ENCODE data around the gene CRIM1.

CRIM1 gene

DNA sequence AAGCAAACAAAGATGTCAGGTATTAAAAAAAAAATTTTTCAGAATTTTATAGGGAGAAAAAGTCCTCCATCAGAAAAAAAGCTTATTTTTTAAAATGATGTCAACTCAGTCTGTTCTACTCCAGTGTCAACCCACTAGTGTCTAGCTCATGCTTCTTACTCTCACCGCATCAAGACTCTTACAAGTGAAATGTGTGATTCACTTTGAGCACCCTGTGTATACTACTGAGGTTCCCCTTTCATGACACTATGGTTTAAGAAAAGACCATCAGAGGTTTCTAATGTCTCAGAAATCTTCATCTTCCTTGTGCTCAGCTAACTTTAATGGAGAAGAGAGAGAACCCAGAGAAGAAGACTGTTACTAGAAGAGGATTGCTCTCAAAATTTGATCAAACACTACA, 199.0 kb downstream of the CRIM1 start:
- H3K27ac ChIP-seq (ENCODE audit: low read depth, low read length) = no peak overlapping the region
- no peak overlapping the region for H3K9ac ChIP-seq (ENCODE audit: low read length)
- H3K36me3 ChIP-seq (ENCODE audit: insufficient read depth, low read length) = peaks cover 12% of the 10 kb centered on the region
- no peaks in the 10 kb centered on the region for H3K9me3 ChIP-seq (ENCODE audit: low read length)
- H3K4me3 ChIP-seq (ENCODE audit: low read depth in 1 of 2, low read length in 2 of 2) = no peak overlapping the region
- H3K27me3 ChIP-seq (ENCODE audit: control insufficient read depth in 1 of 2, insufficient read depth in 2 of 2, low read length in 2 of 2) = no peaks in the 10 kb centered on the region
- H3K4me1 ChIP-seq (ENCODE audit: insufficient read depth, low read length) = peaks cover 5% of the 10 kb centered on the region

DNA sequence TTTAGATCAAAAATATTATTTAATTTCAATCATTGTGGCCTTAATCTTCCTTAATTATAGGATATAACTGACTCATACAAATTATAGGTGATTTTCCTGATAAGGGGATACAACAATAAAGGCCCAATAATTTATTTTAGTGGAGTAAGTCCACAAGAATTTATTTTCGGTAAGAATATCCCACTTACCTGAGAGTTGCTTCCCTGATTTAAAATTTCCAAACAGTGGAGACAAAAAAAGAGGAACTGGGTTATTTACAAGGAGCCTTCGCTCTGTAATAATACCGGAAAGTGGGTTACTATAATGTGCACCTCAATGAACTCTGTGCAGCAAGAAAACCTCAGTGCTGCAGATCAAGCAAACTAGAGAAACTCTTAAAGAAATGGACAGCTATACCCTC, 200.2 kb downstream of the CRIM1 start:
- Histone ChIP-seq H3K4me3 (ENCODE audit: low read depth in 1 of 2, low read length in 2 of 2) (no peak overlapping the region), H3K9me3 (ENCODE audit: low read length) (no peaks in the 10 kb centered on the region), H3K36me3 (ENCODE audit: insufficient read depth, low read length) (peaks cover 12% of the 10 kb centered on the region), H3K27ac (ENCODE audit: low read depth, low read length) (no peak overlapping the region), H3K9ac (ENCODE audit: low read length) (no peak overlapping the region), H3K4me1 (ENCODE audit: insufficient read depth, low read length) (peaks cover 5% of the 10 kb centered on the region), H3K27me3 (ENCODE audit: control insufficient read depth in 1 of 2, insufficient read depth in 2 of 2, low read length in 2 of 2) (no peaks in the 10 kb centered on the region)

DNA sequence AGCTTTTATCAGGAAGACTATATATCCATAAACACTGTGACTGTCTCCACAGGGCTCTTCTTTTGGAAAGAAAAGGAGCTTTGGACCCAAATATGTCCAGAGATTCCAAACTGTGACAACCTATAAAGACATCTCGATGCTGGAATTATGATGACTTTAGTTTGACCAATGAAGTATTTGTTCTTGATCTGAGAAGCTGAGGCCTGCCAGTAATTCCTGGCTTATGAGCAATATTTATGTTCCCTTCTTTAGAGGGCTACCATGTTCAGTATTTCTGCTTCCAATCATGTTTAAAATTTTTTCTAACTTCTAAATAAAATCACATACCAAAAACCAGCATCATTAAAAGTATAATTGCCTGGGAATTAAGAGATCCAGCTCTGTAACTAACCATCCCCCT, 201.3 kb downstream of the CRIM1 start:
- Histone ChIP-seq H3K27ac (ENCODE audit: low read depth, low read length) (no peak overlapping the region), H3K9ac (ENCODE audit: low read length) (no peak overlapping the region), H3K4me1 (ENCODE audit: insufficient read depth, low read length) (peaks cover 9% of the 10 kb centered on the region), H3K36me3 (ENCODE audit: insufficient read depth, low read length) (peaks cover 8% of the 10 kb centered on the region), H3K27me3 (ENCODE audit: control insufficient read depth in 1 of 2, insufficient read depth in 2 of 2, low read length in 2 of 2) (no peaks in the 10 kb centered on the region), H3K9me3 (ENCODE audit: low read length) (no peaks in the 10 kb centered on the region), H3K4me3 (ENCODE audit: low read depth in 1 of 2, low read length in 2 of 2) (no peak overlapping the region)

DNA sequence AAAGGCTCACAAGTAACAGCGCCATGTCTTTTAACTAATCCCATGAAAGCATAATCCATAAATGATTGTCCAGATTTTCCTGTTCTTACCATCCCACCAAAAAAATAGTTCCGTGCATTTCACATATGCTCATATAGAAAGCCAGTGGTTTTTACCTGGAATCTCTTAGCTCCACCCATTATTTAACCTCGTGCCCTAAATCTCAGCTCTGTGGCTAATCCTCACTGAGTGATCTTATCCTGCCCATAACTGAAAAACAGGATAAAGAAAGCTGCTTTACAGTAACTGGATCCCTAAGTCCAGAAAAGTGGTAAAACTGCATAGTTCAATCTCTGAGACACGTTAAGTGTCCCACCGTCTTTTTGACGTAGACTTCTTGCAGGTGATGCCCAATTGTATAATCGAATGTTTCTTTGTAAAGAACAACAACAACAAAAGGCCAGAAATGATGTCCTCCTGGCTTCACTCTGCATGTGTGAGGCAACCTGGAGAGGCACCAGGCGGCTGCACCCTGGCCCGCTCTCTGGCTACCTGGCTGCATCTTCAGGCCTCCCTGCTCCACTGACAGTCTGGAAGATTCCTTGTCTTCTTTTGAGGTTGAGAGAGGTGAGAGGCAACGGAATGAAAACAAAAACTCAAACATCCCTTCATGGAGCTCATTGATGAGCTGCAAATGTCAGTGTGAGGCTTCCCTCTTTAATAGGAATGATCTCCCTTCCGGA, 203.8 kb downstream of the CRIM1 start:
- H3K27ac ChIP-seq (ENCODE audit: low read depth, low read length) = no peak overlapping the region
- H3K27me3 ChIP-seq (ENCODE audit: control insufficient read depth in 1 of 2, insufficient read depth in 2 of 2, low read length in 2 of 2) = no peaks in the 10 kb centered on the region
- H3K9me3 ChIP-seq (ENCODE audit: low read length) = no peaks in the 10 kb centered on the region
- no peak overlapping the region for H3K4me3 ChIP-seq (ENCODE audit: low read depth in 1 of 2, low read length in 2 of 2)
- H3K36me3 ChIP-seq (ENCODE audit: insufficient read depth, low read length) = peaks cover 6% of the 10 kb centered on the region
- no peak overlapping the region for H3K9ac ChIP-seq (ENCODE audit: low read length)
- peaks cover 10% of the 10 kb centered on the region for H3K4me1 ChIP-seq (ENCODE audit: insufficient read depth, low read length)

DNA sequence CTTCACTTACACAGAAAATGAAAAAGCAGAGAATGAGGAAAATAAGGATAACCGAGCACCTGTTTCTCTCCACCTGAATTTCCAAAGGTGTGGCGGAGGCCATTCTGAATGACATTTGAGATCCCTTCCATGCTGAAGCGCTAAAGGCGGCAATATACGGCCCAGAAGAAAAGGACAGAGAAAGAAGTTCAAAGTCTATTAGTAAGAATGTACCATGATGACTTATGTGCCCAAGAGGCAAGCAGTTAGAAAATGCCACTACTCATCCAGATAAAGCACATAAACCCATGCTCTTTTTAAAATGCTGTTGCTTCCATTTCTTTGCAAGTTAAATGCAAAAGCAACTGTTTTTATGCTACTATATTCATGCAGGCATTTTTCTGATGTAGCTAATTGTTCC, 205.1 kb downstream of the CRIM1 start:
- H3K27ac ChIP-seq (ENCODE audit: low read depth, low read length) = no peak overlapping the region
- H3K36me3 ChIP-seq (ENCODE audit: insufficient read depth, low read length) = peaks cover 6% of the 10 kb centered on the region
- no peaks in the 10 kb centered on the region for H3K27me3 ChIP-seq (ENCODE audit: control insufficient read depth in 1 of 2, insufficient read depth in 2 of 2, low read length in 2 of 2)
- H3K4me3 ChIP-seq (ENCODE audit: low read depth in 1 of 2, low read length in 2 of 2) = no peak overlapping the region
- no peaks in the 10 kb centered on the region for H3K9me3 ChIP-seq (ENCODE audit: low read length)
- H3K4me1 ChIP-seq (ENCODE audit: insufficient read depth, low read length) = peaks cover 10% of the 10 kb centered on the region
- no peak overlapping the region for H3K9ac ChIP-seq (ENCODE audit: low read length)

DNA sequence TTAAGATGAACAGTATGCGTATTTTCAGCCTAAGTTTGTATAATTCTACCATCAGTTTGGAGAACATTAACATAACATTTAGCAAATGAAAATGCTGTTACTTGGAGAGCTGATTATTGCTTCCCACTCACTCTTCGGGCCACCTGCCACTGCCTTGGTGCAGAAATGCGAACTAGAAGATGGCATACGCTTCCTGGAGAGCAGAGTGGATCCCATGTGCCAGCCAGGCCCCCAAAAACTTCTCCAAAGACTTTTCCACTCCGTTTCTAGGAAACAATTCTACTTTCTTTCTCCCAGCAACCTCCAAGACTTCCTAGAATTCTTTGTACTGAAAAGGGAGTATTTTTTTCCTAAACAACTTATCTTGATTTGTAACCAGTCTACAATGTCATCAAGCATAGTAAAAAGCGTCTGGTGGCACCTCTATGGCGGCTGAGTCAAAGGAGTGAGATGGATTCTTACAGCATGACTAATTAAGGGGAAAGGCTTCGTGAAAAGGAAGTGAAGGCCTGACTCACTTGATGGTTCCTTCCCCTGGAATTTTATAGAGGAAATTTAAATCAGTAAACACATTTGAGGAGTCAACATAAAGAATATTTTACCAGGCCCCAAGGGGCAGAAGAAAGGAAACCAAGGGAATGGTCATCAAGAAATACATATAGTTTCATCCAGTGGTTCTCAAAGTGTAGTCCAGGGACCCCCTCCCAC, 205.8 kb downstream of the CRIM1 start:
- Histone ChIP-seq H3K27me3 (ENCODE audit: control insufficient read depth in 1 of 2, insufficient read depth in 2 of 2, low read length in 2 of 2) (no peaks in the 10 kb centered on the region), H3K9ac (ENCODE audit: low read length) (no peak overlapping the region), H3K4me1 (ENCODE audit: insufficient read depth, low read length) (peaks cover 10% of the 10 kb centered on the region), H3K4me3 (ENCODE audit: low read depth in 1 of 2, low read length in 2 of 2) (no peak overlapping the region), H3K36me3 (ENCODE audit: insufficient read depth, low read length) (peaks cover 6% of the 10 kb centered on the region), H3K9me3 (ENCODE audit: low read length) (no peaks in the 10 kb centered on the region), H3K27ac (ENCODE audit: low read depth, low read length) (no peak overlapping the region)

DNA sequence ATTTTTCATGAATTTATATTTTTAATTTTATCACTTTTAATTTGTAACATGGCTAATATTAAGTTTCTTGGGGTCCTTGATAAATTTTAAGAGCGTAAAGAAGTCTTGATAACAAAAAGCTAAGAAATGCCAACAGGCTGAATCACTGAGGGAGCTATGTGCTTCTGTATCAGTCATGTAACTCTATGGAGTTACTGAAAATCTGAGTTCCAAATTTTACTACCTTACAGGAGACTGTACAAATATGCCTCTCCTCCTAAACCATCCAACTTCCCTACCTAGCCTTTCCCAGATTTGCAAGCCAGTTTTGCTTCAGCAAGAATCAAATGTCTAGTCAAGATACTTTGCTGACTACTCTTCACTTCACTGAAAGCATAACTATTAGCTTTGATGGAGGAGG, 206.7 kb downstream of the CRIM1 start:
- H3K27me3 ChIP-seq (ENCODE audit: control insufficient read depth in 1 of 2, insufficient read depth in 2 of 2, low read length in 2 of 2) = no peaks in the 10 kb centered on the region
- no peak overlapping the region for H3K9ac ChIP-seq (ENCODE audit: low read length)
- H3K4me3 ChIP-seq (ENCODE audit: low read depth in 1 of 2, low read length in 2 of 2) = no peak overlapping the region
- H3K4me1 ChIP-seq (ENCODE audit: insufficient read depth, low read length) = peaks cover 5% of the 10 kb centered on the region
- H3K36me3 ChIP-seq (ENCODE audit: insufficient read depth, low read length) = peaks cover 12% of the 10 kb centered on the region
- no peaks in the 10 kb centered on the region for H3K9me3 ChIP-seq (ENCODE audit: low read length)
- H3K27ac ChIP-seq (ENCODE audit: low read depth, low read length) = no peak overlapping the region

DNA sequence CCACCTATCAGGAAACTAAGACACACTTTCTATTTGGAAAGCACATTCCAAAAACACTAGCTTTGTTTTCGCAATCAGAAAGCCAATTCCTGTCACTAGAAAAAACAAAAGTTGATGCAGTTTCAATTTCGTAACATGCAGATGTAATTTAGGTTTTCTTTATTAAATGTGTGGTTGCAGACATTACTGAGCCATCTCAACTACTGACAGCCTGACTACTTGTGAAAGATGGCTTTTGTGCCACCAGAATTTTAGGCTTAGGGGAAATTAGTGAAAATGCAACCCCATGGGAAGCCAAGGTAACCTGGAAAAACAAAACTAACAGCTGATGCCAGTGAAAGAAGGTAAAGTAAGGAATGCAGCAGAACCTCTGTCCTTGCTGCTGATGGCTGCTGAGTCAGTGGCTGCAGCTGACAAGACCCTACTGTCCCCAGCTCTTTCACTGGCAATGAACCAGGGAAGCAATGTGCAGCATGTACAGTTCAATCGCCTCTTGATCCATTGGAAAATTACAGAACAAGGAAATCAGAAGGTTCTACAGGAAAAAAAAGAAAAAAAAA, 207.5 kb downstream of the CRIM1 start:
- Histone ChIP-seq H3K27me3 (ENCODE audit: control insufficient read depth in 1 of 2, insufficient read depth in 2 of 2, low read length in 2 of 2) (no peaks in the 10 kb centered on the region), H3K9me3 (ENCODE audit: low read length) (no peaks in the 10 kb centered on the region), H3K4me1 (ENCODE audit: insufficient read depth, low read length) (peaks cover 5% of the 10 kb centered on the region), H3K4me3 (ENCODE audit: low read depth in 1 of 2, low read length in 2 of 2) (no peak overlapping the region), H3K27ac (ENCODE audit: low read depth, low read length) (no peak overlapping the region), H3K9ac (ENCODE audit: low read length) (no peak overlapping the region), H3K36me3 (ENCODE audit: insufficient read depth, low read length) (peaks cover 12% of the 10 kb centered on the region)

DNA sequence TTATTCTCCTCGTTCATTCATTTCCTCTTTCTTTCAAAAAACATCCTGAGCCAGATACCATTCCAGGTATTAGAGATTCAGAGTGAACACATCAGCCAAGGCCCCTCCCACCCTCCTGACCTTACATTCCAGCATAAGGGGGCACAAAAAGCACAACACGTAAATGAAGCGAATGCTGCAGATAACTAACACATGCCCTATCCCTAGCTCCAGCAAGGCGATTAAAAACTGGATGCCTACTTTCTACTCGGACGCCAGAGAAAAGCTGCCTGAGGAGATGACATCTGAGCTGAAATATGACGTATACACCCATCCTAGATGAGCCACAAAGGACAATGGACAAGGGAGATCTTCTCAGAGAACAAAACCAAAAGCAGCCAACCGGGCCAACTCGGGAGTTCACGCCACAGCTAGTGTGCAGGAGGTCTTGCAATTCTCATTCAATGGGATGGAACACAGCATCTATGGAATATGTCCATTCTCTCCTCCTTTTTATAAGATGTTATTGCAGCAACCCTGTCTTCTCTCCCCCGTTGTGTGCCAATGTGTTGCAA, 208.9 kb downstream of the CRIM1 start:
- Histone ChIP-seq H3K4me3 (ENCODE audit: low read depth in 1 of 2, low read length in 2 of 2) (no peak overlapping the region), H3K4me1 (ENCODE audit: insufficient read depth, low read length) (peaks cover 5% of the 10 kb centered on the region), H3K27ac (ENCODE audit: low read depth, low read length) (no peak overlapping the region), H3K9me3 (ENCODE audit: low read length) (no peaks in the 10 kb centered on the region), H3K36me3 (ENCODE audit: insufficient read depth, low read length) (peaks cover 12% of the 10 kb centered on the region), H3K9ac (ENCODE audit: low read length) (no peak overlapping the region), H3K27me3 (ENCODE audit: control insufficient read depth in 1 of 2, insufficient read depth in 2 of 2, low read length in 2 of 2) (no peaks in the 10 kb centered on the region)

DNA sequence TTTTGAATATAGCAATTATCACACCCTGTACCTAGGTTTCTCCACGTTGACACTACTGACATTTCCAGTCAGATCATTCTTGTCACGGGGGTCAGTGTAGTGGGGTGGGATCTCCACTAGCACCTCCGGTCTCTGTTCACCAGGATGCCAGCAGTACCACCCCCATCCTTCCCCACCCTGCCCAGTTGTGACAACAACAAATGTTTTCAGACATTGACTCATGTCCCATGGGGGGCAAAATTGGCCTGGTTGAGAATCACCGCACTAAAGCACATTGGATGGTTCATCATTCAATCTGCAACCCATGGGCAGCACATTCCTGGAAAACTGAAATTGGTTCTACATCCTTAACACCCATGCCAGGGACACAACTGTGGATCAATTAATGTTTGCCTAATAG, 210.1 kb downstream of the CRIM1 start:
- Histone ChIP-seq H3K36me3 (ENCODE audit: insufficient read depth, low read length) (peaks cover 12% of the 10 kb centered on the region), H3K4me3 (ENCODE audit: low read depth in 1 of 2, low read length in 2 of 2) (no peak overlapping the region), H3K27ac (ENCODE audit: low read depth, low read length) (no peak overlapping the region), H3K4me1 (ENCODE audit: insufficient read depth, low read length) (peaks cover 5% of the 10 kb centered on the region), H3K27me3 (ENCODE audit: control insufficient read depth in 1 of 2, insufficient read depth in 2 of 2, low read length in 2 of 2) (no peaks in the 10 kb centered on the region), H3K9me3 (ENCODE audit: low read length) (no peaks in the 10 kb centered on the region), H3K9ac (ENCODE audit: low read length) (no peak overlapping the region)

DNA sequence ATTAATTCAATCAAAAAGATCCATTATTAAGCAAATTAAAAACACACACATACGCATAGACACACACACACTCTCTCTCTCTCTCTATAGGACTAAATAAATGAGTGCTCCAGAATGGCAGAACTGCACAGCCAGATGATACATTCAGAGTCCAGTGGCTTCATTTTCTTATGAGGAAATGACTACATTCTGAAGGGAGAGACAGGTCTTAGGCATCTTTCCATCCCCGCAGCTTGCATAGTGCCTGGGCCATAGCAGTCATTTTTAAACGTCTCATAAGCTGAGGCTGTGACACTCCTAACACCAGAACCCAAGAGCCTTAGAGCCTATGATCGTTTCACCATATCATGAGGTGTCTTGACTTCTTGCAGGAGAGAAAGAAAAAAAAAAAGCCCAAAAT, 211.3 kb downstream of the CRIM1 start:
- H3K9ac ChIP-seq (ENCODE audit: low read length) = no peak overlapping the region
- no peak overlapping the region for H3K4me3 ChIP-seq (ENCODE audit: low read depth in 1 of 2, low read length in 2 of 2)
- no peak overlapping the region for H3K27ac ChIP-seq (ENCODE audit: low read depth, low read length)
- no peaks in the 10 kb centered on the region for H3K9me3 ChIP-seq (ENCODE audit: low read length)
- H3K27me3 ChIP-seq (ENCODE audit: control insufficient read depth in 1 of 2, insufficient read depth in 2 of 2, low read length in 2 of 2) = no peaks in the 10 kb centered on the region
- peaks cover under 1% of the 10 kb centered on the region for H3K4me1 ChIP-seq (ENCODE audit: insufficient read depth, low read length)
- peaks cover 12% of the 10 kb centered on the region for H3K36me3 ChIP-seq (ENCODE audit: insufficient read depth, low read length)
